ENCODE measurements around the gene NR3C2.

NR3C2 gene

GRCh38 chr4:148359769-148360168, 82.4 kb downstream of the NR3C2 start:
- ATAC-seq = no peak
- TF ChIP-seq, protein P1, sequence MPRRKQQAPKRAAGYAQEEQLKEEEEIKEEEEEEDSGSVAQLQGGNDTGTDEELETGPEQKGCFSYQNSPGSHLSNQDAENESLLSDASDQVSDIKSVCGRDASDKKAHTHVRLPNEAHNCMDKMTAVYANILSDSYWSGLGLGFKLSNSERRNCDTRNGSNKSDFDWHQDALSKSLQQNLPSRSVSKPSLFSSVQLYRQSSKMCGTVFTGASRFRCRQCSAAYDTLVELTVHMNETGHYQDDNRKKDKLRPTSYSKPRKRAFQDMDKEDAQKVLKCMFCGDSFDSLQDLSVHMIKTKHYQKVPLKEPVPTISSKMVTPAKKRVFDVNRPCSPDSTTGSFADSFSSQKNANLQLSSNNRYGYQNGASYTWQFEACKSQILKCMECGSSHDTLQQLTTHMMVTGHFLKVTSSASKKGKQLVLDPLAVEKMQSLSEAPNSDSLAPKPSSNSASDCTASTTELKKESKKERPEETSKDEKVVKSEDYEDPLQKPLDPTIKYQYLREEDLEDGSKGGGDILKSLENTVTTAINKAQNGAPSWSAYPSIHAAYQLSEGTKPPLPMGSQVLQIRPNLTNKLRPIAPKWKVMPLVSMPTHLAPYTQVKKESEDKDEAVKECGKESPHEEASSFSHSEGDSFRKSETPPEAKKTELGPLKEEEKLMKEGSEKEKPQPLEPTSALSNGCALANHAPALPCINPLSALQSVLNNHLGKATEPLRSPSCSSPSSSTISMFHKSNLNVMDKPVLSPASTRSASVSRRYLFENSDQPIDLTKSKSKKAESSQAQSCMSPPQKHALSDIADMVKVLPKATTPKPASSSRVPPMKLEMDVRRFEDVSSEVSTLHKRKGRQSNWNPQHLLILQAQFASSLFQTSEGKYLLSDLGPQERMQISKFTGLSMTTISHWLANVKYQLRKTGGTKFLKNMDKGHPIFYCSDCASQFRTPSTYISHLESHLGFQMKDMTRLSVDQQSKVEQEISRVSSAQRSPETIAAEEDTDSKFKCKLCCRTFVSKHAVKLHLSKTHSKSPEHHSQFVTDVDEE (CRISPR knock-in tag; IDR thresholded peaks at IDR 0.05) = no peak
- TF ChIP-seq PATZ1 (CRISPR knock-in tag; IDR thresholded peaks at IDR 0.05; ENCODE audit: borderline replicate concordance) = no peak

GRCh38 chr4:148355442-148356123, 86.6 kb downstream of the NR3C2 start:
- TF ChIP-seq, protein P2, sequence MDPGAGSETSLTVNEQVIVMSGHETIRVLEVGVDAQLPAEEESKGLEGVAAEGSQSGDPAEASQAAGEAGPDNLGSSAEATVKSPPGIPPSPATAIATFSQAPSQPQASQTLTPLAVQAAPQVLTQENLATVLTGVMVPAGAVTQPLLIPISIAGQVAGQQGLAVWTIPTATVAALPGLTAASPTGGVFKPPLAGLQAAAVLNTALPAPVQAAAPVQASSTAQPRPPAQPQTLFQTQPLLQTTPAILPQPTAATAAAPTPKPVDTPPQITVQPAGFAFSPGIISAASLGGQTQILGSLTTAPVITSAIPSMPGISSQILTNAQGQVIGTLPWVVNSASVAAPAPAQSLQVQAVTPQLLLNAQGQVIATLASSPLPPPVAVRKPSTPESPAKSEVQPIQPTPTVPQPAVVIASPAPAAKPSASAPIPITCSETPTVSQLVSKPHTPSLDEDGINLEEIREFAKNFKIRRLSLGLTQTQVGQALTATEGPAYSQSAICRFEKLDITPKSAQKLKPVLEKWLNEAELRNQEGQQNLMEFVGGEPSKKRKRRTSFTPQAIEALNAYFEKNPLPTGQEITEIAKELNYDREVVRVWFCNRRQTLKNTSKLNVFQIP (CRISPR knock-in tag; IDR thresholded peaks at IDR 0.05; ENCODE audit: borderline replicate concordance, low read depth) = no peak
- TF ChIP-seq ZNF565 (CRISPR knock-in tag; conservative IDR thresholded peaks at IDR 0.05; ENCODE audit: low read depth) (no peak), ZC3H10 (CRISPR knock-in tag; IDR thresholded peaks at IDR 0.05) (no peak), CREB5 (CRISPR knock-in tag; IDR thresholded peaks at IDR 0.05; ENCODE audit: low read depth) (no peak), TCF4 (CRISPR knock-in tag; IDR thresholded peaks at IDR 0.05; ENCODE audit: borderline replicate concordance) (no peak), GLIS3 (CRISPR knock-in tag; IDR thresholded peaks at IDR 0.05) (no peak), ZNF70 (CRISPR knock-in tag; IDR thresholded peaks at IDR 0.05) (no peak), ISL1 (CRISPR knock-in tag; IDR thresholded peaks at IDR 0.05) (no peak), BACH2 (CRISPR knock-in tag; IDR thresholded peaks at IDR 0.05; ENCODE audit: borderline replicate concordance) (no peak), RARB (CRISPR knock-in tag; IDR thresholded peaks at IDR 0.05) (no peak), PATZ1 (CRISPR knock-in tag; IDR thresholded peaks at IDR 0.05; ENCODE audit: borderline replicate concordance) (no peak), OSR1 (CRISPR knock-in tag; IDR thresholded peaks at IDR 0.05) (no peak), ESRRG (CRISPR knock-in tag; IDR thresholded peaks at IDR 0.05) (no peak), TOX (CRISPR knock-in tag; IDR thresholded peaks at IDR 0.05; ENCODE audit: borderline replicate concordance) (no peak), SNAI2 (CRISPR knock-in tag; IDR thresholded peaks at IDR 0.05) (no peak), ZFP3 (CRISPR knock-in tag; IDR thresholded peaks at IDR 0.05) (no peak)
- TF ChIP-seq, protein P1 (CRISPR knock-in tag; IDR thresholded peaks at IDR 0.05) = no peak

More at GRCh38 chr4:148355442-148356123, 86.6 kb downstream of the NR3C2 start:
- ATAC-seq = no peak
